Measurements from ENCODE around the gene GRAP2. TPM values are rescaled to one million over a fixed set of nuclear protein-coding genes. Genes with fewer than 3 reads are reported as not detected.
"Not testable (repeated sequence)": the region's sequence is repeated elsewhere in the genome, so short reads cannot be mapped to it uniquely, and the experiment has no call there.

GRAP2 gene
- total RNA-seq, 3 donors from 2014 or later, result 0.66 to 8.0 (median 3.5) TPM

- intact Hi-C loops (cut with DNase I; ENCODE audit: low total_unique reads), result no loop called here
- no peaks in the 10 kb centered on the region for H3K9me3 ChIP-seq
- TF ChIP-seq POLR2AphosphoS5 (IDR thresholded peaks at IDR 0.05) (no peak), POLR2A (IDR thresholded peaks at IDR 0.05) (no peak), CTCF (IDR thresholded peaks at IDR 0.05) (no peak)
- H3K4me1 ChIP-seq, result peaks cover 0 to 14% of the 10 kb centered on the region in 2 donors
- H3K4me3 ChIP-seq, result peak overlapping the region in 1 of 3 donors; percentile 13
- no peaks in the 10 kb centered on the region for H3K36me3 ChIP-seq
- DNase-seq (ENCODE audit: low spot score in 2 of 2), result peak in 1 of 2 donors; percentile 76
- H3K27ac ChIP-seq, result peak overlapping the region; percentile 83 to 90
- no peaks in the 10 kb centered on the region for H3K27me3 ChIP-seq
Measured at GRCh38 chr22:39946503-39947219, 45.8 kb downstream of the GRAP2 start.

GRCh38 chr22:39947220-39948216, 46.6 kb downstream of the GRAP2 start:
- Histone ChIP-seq H3K9me3 (no peaks in the 10 kb centered on the region), H3K27me3 (no peaks in the 10 kb centered on the region), H3K4me3 (peak overlapping the region in 1 of 3 donors; percentile 13), H3K36me3 (no peaks in the 10 kb centered on the region), H3K4me1 (peaks cover 0 to 14% of the 10 kb centered on the region in 2 donors), H3K27ac (peak overlapping the region; percentile 83 to 90)
- DNase-seq (ENCODE audit: low spot score in 2 of 2), result no peak
- TF ChIP-seq POLR2AphosphoS5 (IDR thresholded peaks at IDR 0.05) (no peak), POLR2A (IDR thresholded peaks at IDR 0.05) (no peak), CTCF (IDR thresholded peaks at IDR 0.05) (no peak)
- intact Hi-C loops (cut with DNase I; ENCODE audit: low total_unique reads), result no loop called here

- Histone ChIP-seq H3K4me1 (peaks cover 0 to 21% of the 10 kb centered on the region in 2 donors), H3K27me3 (no peaks in the 10 kb centered on the region), H3K36me3 (no peaks in the 10 kb centered on the region), H3K4me3 (no peak overlapping the region), H3K9me3 (no peaks in the 10 kb centered on the region), H3K27ac (no peak overlapping the region)
- intact Hi-C loops (cut with DNase I; ENCODE audit: low total_unique reads), result no loop called here
- no peak for TF ChIP-seq CTCF (IDR thresholded peaks at IDR 0.05)
- TF ChIP-seq POLR2AphosphoS5 (IDR thresholded peaks at IDR 0.05), result no peak
- TF ChIP-seq POLR2A (IDR thresholded peaks at IDR 0.05), result no peak
- DNase-seq (ENCODE audit: low spot score in 2 of 2), result no peak
Measured at GRCh38 chr22:39949964-39950737, 49.3 kb downstream of the GRAP2 start.

GRCh38 chr22:39951603-39952293, 50.9 kb downstream of the GRAP2 start:
- H3K27me3 ChIP-seq; H3K27ac ChIP-seq; intact Hi-C loops (cut with DNase I; ENCODE audit: low total_unique reads); H3K4me3 ChIP-seq; H3K36me3 ChIP-seq; DNase-seq (ENCODE audit: low spot score in 2 of 2); H3K9me3 ChIP-seq: not testable (repeated sequence)
- peaks cover 0 to 17% of the 10 kb centered on the region in 2 donors for H3K4me1 ChIP-seq

GRCh38 chr22:39952347-39952746, 51.5 kb downstream of the GRAP2 start:
- Histone ChIP-seq H3K9me3 (no peaks in the 10 kb centered on the region), H3K4me3 (no peak overlapping the region), H3K36me3 (no peaks in the 10 kb centered on the region), H3K4me1 (peaks cover 0 to 13% of the 10 kb centered on the region in 2 donors), H3K27ac (no peak overlapping the region), H3K27me3 (no peaks in the 10 kb centered on the region)
- intact Hi-C loops (cut with DNase I; ENCODE audit: low total_unique reads), result no loop called here
- TF ChIP-seq POLR2A (IDR thresholded peaks at IDR 0.05), result no peak
- TF ChIP-seq CTCF (IDR thresholded peaks at IDR 0.05), result no peak
- TF ChIP-seq POLR2AphosphoS5 (IDR thresholded peaks at IDR 0.05), result no peak
- no peak for DNase-seq (ENCODE audit: low spot score in 2 of 2)

Measured in breast epithelium (tissue), 4 donors.